HG03097 (cell line): ENCODE results near the gene ARL14EP.

Experiments
- ATAC-seq: cut with Tn5 transposase; IDR thresholded peaks from one replicate; pipeline ENCODE4 v1.9.1; 2021; ENCODE audit not compliant: unreplicated experiment, low FRiP score

Gene ARL14EP

GRCh38 chr11:30368394-30368793, 45.5 kb downstream of the ARL14EP start:
- no peak for ATAC-seq

- no peak for ATAC-seq
Observed at GRCh38 chr11:30370164-30370563, 47.3 kb downstream of the ARL14EP start.

GRCh38 chr11:30377347-30377746, 54.4 kb downstream of the ARL14EP start:
- ATAC-seq, result no peak

- no peak for ATAC-seq
Observed at GRCh38 chr11:30380846-30381245, 57.9 kb downstream of the ARL14EP start.

GRCh38 chr11:30381879-30382278, 59.0 kb downstream of the ARL14EP start:
- no peak for ATAC-seq
